Measurements from ENCODE around the gene XYLT1. TPM values are rescaled to one million over a fixed set of nuclear protein-coding genes. Genes with fewer than 3 reads are reported as not detected.
A peak's percentile ranks its signal among the peaks of the same experiment; 100 is the strongest.

Gene XYLT1
- total RNA-seq: under 0.01 and 1.2 TPM in 2 replicates

GRCh38 chr16:17470908-17471718, at the start of gene XYLT1:
TSS of gene XYLT1 (minus strand) at chr16:17470960. CDS start at chr16:17470796, 164 bp downstream.
- Histone ChIP-seq H3K36me3 (ENCODE audit: control insufficient read depth, insufficient read depth, low read length) (no peaks in the 10 kb centered on the region), H3K27me3 (ENCODE audit: control insufficient read depth, insufficient read depth, low read length) (peaks cover 17% of the 10 kb centered on the region), H3K4me3 (ENCODE audit: low read depth, low read length) (peak within 1 kb of the TSS; percentile 21)
- no peak for TF ChIP-seq CTCF (IDR thresholded peaks at IDR 0.05; ENCODE audit: insufficient read depth, low read length, severe bottlenecking)
- DNase-seq (ENCODE audit: low read depth) (peak; percentile 76), FAIRE-seq (no peak)

GRCh38 chr16:17520111-17520510, 49.4 kb upstream of the XYLT1 start:
- no peak overlapping the region for H3K4me3 ChIP-seq (ENCODE audit: low read depth, low read length)
- H3K27me3 ChIP-seq (ENCODE audit: control insufficient read depth, insufficient read depth, low read length): no peaks in the 10 kb centered on the region
- DNase-seq (ENCODE audit: low read depth): no peak
- no peak for FAIRE-seq
- TF ChIP-seq CTCF (IDR thresholded peaks at IDR 0.05; ENCODE audit: insufficient read depth, low read length, severe bottlenecking): no peak
- H3K36me3 ChIP-seq (ENCODE audit: control insufficient read depth, insufficient read depth, low read length): no peaks in the 10 kb centered on the region

- Histone ChIP-seq H3K27me3 (ENCODE audit: control insufficient read depth, insufficient read depth, low read length) (no peaks in the 10 kb centered on the region), H3K36me3 (ENCODE audit: control insufficient read depth, insufficient read depth, low read length) (no peaks in the 10 kb centered on the region), H3K4me3 (ENCODE audit: low read depth, low read length) (no peak overlapping the region)
- no peak for FAIRE-seq
- TF ChIP-seq CTCF (IDR thresholded peaks at IDR 0.05; ENCODE audit: insufficient read depth, low read length, severe bottlenecking): no peak
- no peak for DNase-seq (ENCODE audit: low read depth)
These were observed 48.6 kb upstream of the XYLT1 start for GRCh38 chr16:17519101-17519955.

- DNase-seq (ENCODE audit: low read depth): peak; percentile 7
- no peaks in the 10 kb centered on the region for H3K27me3 ChIP-seq (ENCODE audit: control insufficient read depth, insufficient read depth, low read length)
- H3K4me3 ChIP-seq (ENCODE audit: low read depth, low read length): no peak overlapping the region
- no peaks in the 10 kb centered on the region for H3K36me3 ChIP-seq (ENCODE audit: control insufficient read depth, insufficient read depth, low read length)
- TF ChIP-seq CTCF (IDR thresholded peaks at IDR 0.05; ENCODE audit: insufficient read depth, low read length, severe bottlenecking): no peak
- no peak for FAIRE-seq
These were observed 47.7 kb upstream of the XYLT1 start for GRCh38 chr16:17518441-17518840.

- no peaks in the 10 kb centered on the region for H3K36me3 ChIP-seq (ENCODE audit: control insufficient read depth, insufficient read depth, low read length)
- no peak for FAIRE-seq
- TF ChIP-seq CTCF (IDR thresholded peaks at IDR 0.05; ENCODE audit: insufficient read depth, low read length, severe bottlenecking): no peak
- H3K27me3 ChIP-seq (ENCODE audit: control insufficient read depth, insufficient read depth, low read length): no peaks in the 10 kb centered on the region
- no peak overlapping the region for H3K4me3 ChIP-seq (ENCODE audit: low read depth, low read length)
- DNase-seq (ENCODE audit: low read depth): no peak
These were observed 44.9 kb upstream of the XYLT1 start for GRCh38 chr16:17515421-17516210.

Data from bronchial epithelial cell (primary cell).